NOMO-1 treated with dmso at 0.1 percent for 144 hours (cell line): Measurements from ENCODE around the gene MLIP.
A peak's percentile ranks its signal among the peaks of the same experiment; 100 is the strongest.

ENCODE experiments used
- DNase-seq: peaks from one replicate; lab custom pipeline; 2025; ENCODE audit not compliant: unreplicated experiment; lab: John Stamatoyannopoulos, UW

MLIP gene

GRCh38 chr6:54266400-54266923 is 155.2 kb downstream of the MLIP start:
- no peak for DNase-seq

- no peak for DNase-seq
These were observed 156.6 kb downstream of the MLIP start for GRCh38 chr6:54267798-54268197.

- DNase-seq, result no peak
These were observed 162.1 kb downstream of the MLIP start for GRCh38 chr6:54273214-54273820.

- DNase-seq, result no peak
These were observed 163.1 kb downstream of the MLIP start for GRCh38 chr6:54274383-54274782.

GRCh38 chr6:54282186-54282585 is 170.9 kb downstream of the MLIP start:
- no peak for DNase-seq

- no peak for DNase-seq
These were observed 173.1 kb downstream of the MLIP start for GRCh38 chr6:54284161-54284860.

GRCh38 chr6:54285595-54285994 is 174.4 kb downstream of the MLIP start:
- no peak for DNase-seq

- no peak for DNase-seq
These were observed 174.9 kb downstream of the MLIP start for GRCh38 chr6:54286141-54286540.

GRCh38 chr6:54288474-54288873 is 177.2 kb downstream of the MLIP start:
- no peak for DNase-seq

- no peak for DNase-seq
These were observed 178.2 kb downstream of the MLIP start for GRCh38 chr6:54289426-54289825.

- peak; percentile 49 for DNase-seq
These were observed 179.9 kb downstream of the MLIP start for GRCh38 chr6:54291146-54291545.

GRCh38 chr6:54291738-54292137 is 180.5 kb downstream of the MLIP start:
- peak; percentile 6 for DNase-seq

- DNase-seq, result no peak
These were observed 183.8 kb downstream of the MLIP start for GRCh38 chr6:54294965-54295532.

GRCh38 chr6:54299542-54300269 is 188.5 kb downstream of the MLIP start:
- no peak for DNase-seq

GRCh38 chr6:54301770-54302169 is 190.5 kb downstream of the MLIP start:
- DNase-seq, result no peak

GRCh38 chr6:54307439-54307910 is 196.2 kb downstream of the MLIP start:
- DNase-seq, result no peak

GRCh38 chr6:54308289-54308985 is 197.2 kb downstream of the MLIP start, which contains the start of gene TINAG:
TINAG (plus strand) TSS chr6:54308441; CDS start chr6:54308551, 110 bp downstream.
- DNase-seq, result no peak

GRCh38 chr6:54308986-54309315 is 197.7 kb downstream of the MLIP start:
- no peak for DNase-seq

GRCh38 chr6:54310377-54311152 is 199.3 kb downstream of the MLIP start:
- no peak for DNase-seq

GRCh38 chr6:54315656-54316055 is 204.4 kb downstream of the MLIP start:
- no peak for DNase-seq
